H1 (cell line): ENCODE results near the gene PRSS36. TPM values are rescaled to one million over a fixed set of nuclear protein-coding genes. Genes with fewer than 3 reads are reported as not detected.

Experiments
- BRCA1 ChIP-seq: IDR thresholded peaks from 2 replicates; pipeline ENCODE4 v1.6.1; 2012; ENCODE audit warnings: low read depth, low read length, improper control_type of control experiment
- FOSL1 ChIP-seq: IDR thresholded peaks from 2 replicates; pipeline ENCODE4 v1.6.1; 2011; ENCODE audit warnings: mild to moderate bottlenecking, low read depth, low read length, moderate library complexity; ENCODE audit not compliant: insufficient read depth
- PHF8 ChIP-seq: fragments of 200-600 bp; sonication (generic); conservative IDR thresholded peaks from 2 replicates; pipeline ENCODE4 v1.7.1; 2012; ENCODE audit warnings: low read depth, mild to moderate bottlenecking, inconsistent platforms, low read length, moderate library complexity
- RFX5 ChIP-seq: IDR thresholded peaks from 2 replicates; pipeline ENCODE4 v1.6.1; 2011; ENCODE audit warnings: low read depth, low read length, improper control_type of control experiment, borderline replicate concordance
- ZNF274 ChIP-seq: IDR thresholded peaks from 2 replicates; pipeline ENCODE4 v1.7.0; 2012; ENCODE audit warnings: low read length, borderline replicate concordance; ENCODE audit errors: extremely low read depth
- polyA plus RNA-seq, 7 experiments: library from polyadenylated mRNA; depleted of rRNA in 3 of 7; stranded (reverse) in 5 of 7; unstranded in 2 of 7; fragments of >200 nt in 5 of 7; fragments of 200-250 nt in 2 of 7; gene quantifications; 1 replicate in 5 of 7; 2 replicates in 1 of 7; 4 replicates in 1 of 7; pipeline versions ENCODE4 v1.2.1 to v1.2.3, GENCODE V29; 2011 to 2013; ENCODE audit warnings: missing spikeins in 2 of 7, mixed read lengths in 2 of 7
- total RNA-seq: library from RNA; stranded (reverse); fragmentation: NEBNext Ultra II Directional; extraction: Animal tissue kit (Norgen Biotek cat#: 25700); gene quantifications from 2 replicates; pipeline ENCODE4 v1.2.1, GENCODE V29; 2021

The PRSS36 gene
- total and polyA plus RNA-seq, 2 of the 8 experiments (the other 6 are each of a cell fraction or from before 2014, with no cell fraction given): 1.3 to 1.9 TPM

GRCh38 chr16:31127182-31127581 lies 22.7 kb downstream of the PRSS36 start (continued):
- no peak for TF ChIP-seq FOSL1
- no peak for TF ChIP-seq RFX5
- no peak for TF ChIP-seq ZNF274
- no peak for TF ChIP-seq PHF8
- TF ChIP-seq BRCA1: no peak
